Hepatocyte (in vitro differentiated cells): ENCODE measurements around the gene FKTN.

Experiments
- CTCF ChIP-seq: fragments of 200-600 bp; sonication (generic); IDR thresholded peaks from 2 replicates; pipeline ENCODE4 v1.5.1; 2016; ENCODE audit warnings: antibody characterized with exemption, mild to moderate bottlenecking; ENCODE audit not compliant: poor library complexity
- EZH2 ChIP-seq: fragments of 200-600 bp; sonication (generic); IDR thresholded peaks from 2 replicates; pipeline ENCODE4 v1.6.1; 2016; ENCODE audit warnings: antibody characterized with exemption, mild to moderate bottlenecking, borderline replicate concordance

DNA sequence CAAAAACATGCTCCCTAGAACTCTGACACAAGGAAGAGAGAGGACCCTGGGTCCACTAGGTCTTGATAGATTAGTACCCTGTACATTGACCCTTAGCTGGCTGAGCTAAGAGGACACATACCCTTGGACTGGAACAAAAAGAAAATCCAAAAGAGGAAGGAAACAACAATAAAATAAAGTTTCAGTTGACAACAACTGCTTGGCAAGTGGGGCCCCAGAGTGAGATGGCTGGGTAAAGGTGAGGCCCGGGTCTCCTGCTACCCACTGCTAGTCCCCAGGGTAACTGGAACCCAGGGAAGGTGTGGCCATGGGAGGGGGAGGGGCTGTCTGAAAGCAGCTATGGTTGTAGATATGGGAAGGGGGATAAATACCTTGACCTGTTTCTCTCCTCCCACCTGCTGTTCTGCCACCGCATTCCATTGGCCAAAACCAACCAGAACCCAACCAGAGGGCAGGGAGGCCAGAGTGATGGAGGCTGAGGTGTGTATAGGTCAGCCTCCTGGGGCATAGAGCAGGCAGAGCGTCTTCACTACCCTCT lies 116.0 kb downstream of the FKTN start:
- TF ChIP-seq CTCF (no peak), EZH2 (no peak)
